ENCODE data around the gene CCNY.
"Not testable (repeated sequence)": the region's sequence is repeated elsewhere in the genome, so short reads cannot be mapped to it uniquely, and the experiment has no call there.

The CCNY gene

GRCh38 chr10:35412003-35412723, 75.9 kb downstream of the CCNY start:
- DNase-seq, result no peak

GRCh38 chr10:35412900-35413491, 76.7 kb downstream of the CCNY start:
- no peak for DNase-seq

GRCh38 chr10:35413985-35414861, 77.9 kb downstream of the CCNY start:
- no peak for DNase-seq

GRCh38 chr10:35415505-35415904, 79.2 kb downstream of the CCNY start:
- DNase-seq, result no peak

- DNase-seq, result no peak
Observed at GRCh38 chr10:35416619-35417312, 80.5 kb downstream of the CCNY start.

GRCh38 chr10:35417313-35417625, 81.0 kb downstream of the CCNY start:
- DNase-seq, result no peak

- DNase-seq, result no peak
Observed at GRCh38 chr10:35417795-35418194, 81.5 kb downstream of the CCNY start.

GRCh38 chr10:35418580-35418979, 82.3 kb downstream of the CCNY start:
- not testable (repeated sequence) for DNase-seq

- DNase-seq, result no peak
Observed at GRCh38 chr10:35420044-35420443, 83.7 kb downstream of the CCNY start.

- DNase-seq, result no peak
Observed at GRCh38 chr10:35420827-35421552, 84.7 kb downstream of the CCNY start.

- DNase-seq, result no peak
Observed at GRCh38 chr10:35421553-35422178, 85.4 kb downstream of the CCNY start.

- no peak for DNase-seq
Observed at GRCh38 chr10:35422228-35422627, 85.9 kb downstream of the CCNY start.

- DNase-seq, result no peak
Observed at GRCh38 chr10:35423505-35424306, 87.4 kb downstream of the CCNY start.

- DNase-seq, result no peak
Observed at GRCh38 chr10:35424680-35425285, 88.5 kb downstream of the CCNY start.

GRCh38 chr10:35425595-35425994, 89.3 kb downstream of the CCNY start:
- no peak for DNase-seq

- no peak for DNase-seq
Observed at GRCh38 chr10:35426657-35427056, 90.3 kb downstream of the CCNY start.

GRCh38 chr10:35427543-35427942, 91.2 kb downstream of the CCNY start:
- DNase-seq, result no peak

GRCh38 chr10:35428521-35428920, 92.2 kb downstream of the CCNY start:
- DNase-seq, result no peak

GRCh38 chr10:35432781-35433338, 96.6 kb downstream of the CCNY start:
- DNase-seq, result no peak

GRCh38 chr10:35433851-35434426, 97.6 kb downstream of the CCNY start:
- peak; percentile 26 for DNase-seq

All from activated CD4-positive, alpha-beta T cell treated with anti-CD3 and anti-CD28 coated beads, Interleukin-2, Interleukin-6, amounts not matched to agents 100 ng/mL and 50 ng/mL, durations not matched to agents 16 hours and 8 hours (primary cell).